ENCODE measurements around the gene RPS6KA5. TPM values are rescaled to one million over a fixed set of nuclear protein-coding genes. Genes with fewer than 3 reads are reported as not detected.
"Not testable (repeated sequence)": the region's sequence is repeated elsewhere in the genome, so short reads cannot be mapped to it uniquely, and the experiment has no call there.

The RPS6KA5 gene
- total RNA-seq, 1 donor from 2014 or later: 12.8 TPM

DNA sequence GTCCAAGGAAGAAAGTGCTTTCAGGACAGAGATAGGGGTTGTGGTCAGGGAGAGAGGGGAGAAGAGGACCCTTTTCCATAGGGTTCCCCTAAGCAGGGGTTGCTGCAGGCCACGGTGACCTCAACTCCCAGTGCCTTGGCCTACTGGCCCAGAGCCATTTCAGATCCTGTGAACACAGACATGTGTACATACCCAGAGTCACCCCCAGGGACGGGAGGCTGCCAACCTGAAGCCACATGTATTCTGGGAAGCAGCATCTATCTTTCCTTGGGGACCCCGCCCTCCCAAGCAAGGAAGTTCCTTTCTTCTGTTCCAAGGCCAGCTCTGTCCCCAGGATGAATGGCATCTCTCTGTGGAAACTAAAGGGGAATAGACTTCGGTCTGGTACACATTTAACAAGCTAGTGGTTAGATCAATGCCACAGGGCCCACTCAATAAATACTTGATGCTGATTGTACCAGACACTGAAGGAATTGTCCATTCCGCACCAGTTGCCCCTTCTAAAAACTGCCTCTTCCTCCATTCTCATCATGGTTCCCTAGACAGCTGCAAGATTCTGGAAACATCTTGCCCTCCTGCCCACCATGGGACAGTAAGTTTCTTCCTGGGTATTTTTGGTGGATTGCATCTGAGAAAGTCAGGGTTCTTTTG is 28.3 kb upstream of the RPS6KA5 start:
- H3K4me3 Mint-ChIP-seq: no peak overlapping the region
- H3K36me3 Mint-ChIP-seq: no peaks in the 10 kb centered on the region
- TF ChIP-seq, protein P1, sequence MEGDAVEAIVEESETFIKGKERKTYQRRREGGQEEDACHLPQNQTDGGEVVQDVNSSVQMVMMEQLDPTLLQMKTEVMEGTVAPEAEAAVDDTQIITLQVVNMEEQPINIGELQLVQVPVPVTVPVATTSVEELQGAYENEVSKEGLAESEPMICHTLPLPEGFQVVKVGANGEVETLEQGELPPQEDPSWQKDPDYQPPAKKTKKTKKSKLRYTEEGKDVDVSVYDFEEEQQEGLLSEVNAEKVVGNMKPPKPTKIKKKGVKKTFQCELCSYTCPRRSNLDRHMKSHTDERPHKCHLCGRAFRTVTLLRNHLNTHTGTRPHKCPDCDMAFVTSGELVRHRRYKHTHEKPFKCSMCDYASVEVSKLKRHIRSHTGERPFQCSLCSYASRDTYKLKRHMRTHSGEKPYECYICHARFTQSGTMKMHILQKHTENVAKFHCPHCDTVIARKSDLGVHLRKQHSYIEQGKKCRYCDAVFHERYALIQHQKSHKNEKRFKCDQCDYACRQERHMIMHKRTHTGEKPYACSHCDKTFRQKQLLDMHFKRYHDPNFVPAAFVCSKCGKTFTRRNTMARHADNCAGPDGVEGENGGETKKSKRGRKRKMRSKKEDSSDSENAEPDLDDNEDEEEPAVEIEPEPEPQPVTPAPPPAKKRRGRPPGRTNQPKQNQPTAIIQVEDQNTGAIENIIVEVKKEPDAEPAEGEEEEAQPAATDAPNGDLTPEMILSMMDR (IDR thresholded peaks at IDR 0.05; ENCODE audit: unreplicated experiment): no peak
- DNase-seq (ENCODE audit: low spot score in 2 of 2, unreplicated experiment in 2 of 2): no peak
- H3K9me3 Mint-ChIP-seq: no peaks in the 10 kb centered on the region
- peaks cover 5% of the 10 kb centered on the region for H3K4me1 Mint-ChIP-seq
- H3K27me3 Mint-ChIP-seq (ENCODE audit: low read depth): no peaks in the 10 kb centered on the region
- H3K27ac Mint-ChIP-seq: no peak overlapping the region

DNA sequence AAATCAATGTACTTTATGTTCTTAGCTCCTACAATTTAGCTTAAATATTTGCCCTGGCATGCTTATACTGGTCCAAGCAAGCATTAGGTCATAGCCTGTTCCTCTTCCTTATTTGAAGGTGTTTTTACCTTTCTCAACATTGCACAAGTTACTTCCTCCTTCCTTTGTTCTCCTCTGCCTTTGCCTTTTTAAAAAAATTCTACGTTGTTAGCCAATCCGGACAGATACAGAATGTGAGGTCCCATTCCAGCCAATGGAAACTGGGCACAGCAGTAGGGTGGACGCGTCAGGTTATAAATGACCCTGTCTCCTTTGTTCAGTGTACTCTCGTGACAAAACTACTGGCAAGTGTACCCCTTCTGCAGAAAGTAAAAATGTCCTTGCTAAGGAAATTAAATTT is 27.0 kb upstream of the RPS6KA5 start:
- peak overlapping the region; percentile 10 for H3K27ac Mint-ChIP-seq
- not testable (repeated sequence) for H3K36me3 Mint-ChIP-seq; H3K9me3 Mint-ChIP-seq; DNase-seq (ENCODE audit: low spot score in 2 of 2, unreplicated experiment in 2 of 2); H3K4me3 Mint-ChIP-seq; H3K4me1 Mint-ChIP-seq; H3K27me3 Mint-ChIP-seq (ENCODE audit: low read depth)

DNA sequence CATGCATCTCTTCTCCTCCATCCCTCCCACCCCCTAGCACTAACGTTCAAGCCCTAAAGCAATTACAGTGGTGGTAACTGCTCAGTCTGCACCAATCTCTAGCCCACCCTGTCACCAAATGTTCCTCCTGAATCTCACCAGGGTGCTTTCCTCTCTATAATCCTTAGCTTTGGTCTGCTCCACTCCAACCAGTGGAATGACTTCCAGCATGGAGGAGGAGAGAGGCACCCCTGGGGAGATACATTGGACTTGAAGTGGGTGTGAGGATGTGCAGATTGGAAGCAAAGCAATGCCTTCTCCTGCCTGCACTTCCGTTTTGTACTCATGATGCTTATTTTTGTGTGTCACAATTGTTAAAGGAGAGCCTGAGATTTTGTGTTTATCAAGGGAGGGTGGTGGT is 24.1 kb upstream of the RPS6KA5 start:
- Mint-ChIP-seq H3K4me3 (no peak overlapping the region), H3K9me3 (no peaks in the 10 kb centered on the region), H3K27ac (no peak overlapping the region), H3K27me3 (ENCODE audit: low read depth) (no peaks in the 10 kb centered on the region), H3K4me1 (peaks cover 5% of the 10 kb centered on the region), H3K36me3 (no peaks in the 10 kb centered on the region)
- TF ChIP-seq, protein P1 (IDR thresholded peaks at IDR 0.05; ENCODE audit: unreplicated experiment): no peak
- DNase-seq (ENCODE audit: low spot score in 2 of 2, unreplicated experiment in 2 of 2): no peak

DNA sequence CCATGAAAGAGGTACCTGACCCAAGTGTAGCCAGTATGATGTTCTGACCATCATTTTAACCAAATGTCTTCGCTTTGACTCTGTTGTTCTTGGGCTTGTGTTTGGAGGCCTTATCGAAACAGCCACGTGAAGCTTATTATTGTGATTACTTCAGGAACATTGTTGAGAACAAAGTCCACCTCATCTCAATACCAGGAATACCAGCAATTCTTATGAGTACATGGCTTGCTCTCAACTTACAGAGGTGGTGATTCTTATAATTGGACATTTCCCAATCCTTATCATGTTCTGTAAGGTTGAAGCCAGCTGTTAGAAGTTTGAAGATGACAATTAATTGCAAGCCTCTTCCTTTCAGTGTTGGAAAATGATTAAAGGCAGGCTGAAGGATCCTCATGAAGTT is 21.8 kb upstream of the RPS6KA5 start:
- H3K4me1 Mint-ChIP-seq: peaks cover 3% of the 10 kb centered on the region
- H3K27me3 Mint-ChIP-seq (ENCODE audit: low read depth): no peaks in the 10 kb centered on the region
- DNase-seq (ENCODE audit: low spot score in 2 of 2, unreplicated experiment in 2 of 2): no peak
- no peaks in the 10 kb centered on the region for H3K9me3 Mint-ChIP-seq
- no peaks in the 10 kb centered on the region for H3K36me3 Mint-ChIP-seq
- no peak overlapping the region for H3K27ac Mint-ChIP-seq
- TF ChIP-seq, protein P1 (IDR thresholded peaks at IDR 0.05; ENCODE audit: unreplicated experiment): no peak
- no peak overlapping the region for H3K4me3 Mint-ChIP-seq

DNA sequence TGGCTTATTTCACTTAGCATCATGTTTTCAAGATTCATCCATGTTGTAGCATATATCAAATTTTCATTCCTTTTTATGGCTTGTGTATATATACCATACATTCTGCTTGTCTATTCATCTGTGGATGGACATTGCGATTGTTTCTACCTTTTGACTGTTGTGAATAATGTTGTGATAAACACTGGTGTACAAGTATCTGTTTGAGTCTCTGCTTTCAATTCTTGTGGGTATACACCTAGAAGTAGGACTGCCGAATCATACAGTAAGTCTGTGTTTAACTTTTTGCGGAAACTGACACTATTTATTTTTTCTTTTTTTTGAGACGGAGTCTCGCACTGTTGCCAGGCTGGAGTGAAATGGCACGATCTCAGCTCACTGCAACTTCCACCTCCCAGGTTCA is 19.6 kb upstream of the RPS6KA5 start:
- no peak overlapping the region for H3K27ac Mint-ChIP-seq
- H3K4me1 Mint-ChIP-seq: peaks cover 3% of the 10 kb centered on the region
- no peak overlapping the region for H3K4me3 Mint-ChIP-seq
- H3K9me3 Mint-ChIP-seq: no peaks in the 10 kb centered on the region
- H3K27me3 Mint-ChIP-seq (ENCODE audit: low read depth): no peaks in the 10 kb centered on the region
- no peak for DNase-seq (ENCODE audit: low spot score in 2 of 2, unreplicated experiment in 2 of 2)
- TF ChIP-seq, protein P1 (IDR thresholded peaks at IDR 0.05; ENCODE audit: unreplicated experiment): no peak
- H3K36me3 Mint-ChIP-seq: no peaks in the 10 kb centered on the region

DNA sequence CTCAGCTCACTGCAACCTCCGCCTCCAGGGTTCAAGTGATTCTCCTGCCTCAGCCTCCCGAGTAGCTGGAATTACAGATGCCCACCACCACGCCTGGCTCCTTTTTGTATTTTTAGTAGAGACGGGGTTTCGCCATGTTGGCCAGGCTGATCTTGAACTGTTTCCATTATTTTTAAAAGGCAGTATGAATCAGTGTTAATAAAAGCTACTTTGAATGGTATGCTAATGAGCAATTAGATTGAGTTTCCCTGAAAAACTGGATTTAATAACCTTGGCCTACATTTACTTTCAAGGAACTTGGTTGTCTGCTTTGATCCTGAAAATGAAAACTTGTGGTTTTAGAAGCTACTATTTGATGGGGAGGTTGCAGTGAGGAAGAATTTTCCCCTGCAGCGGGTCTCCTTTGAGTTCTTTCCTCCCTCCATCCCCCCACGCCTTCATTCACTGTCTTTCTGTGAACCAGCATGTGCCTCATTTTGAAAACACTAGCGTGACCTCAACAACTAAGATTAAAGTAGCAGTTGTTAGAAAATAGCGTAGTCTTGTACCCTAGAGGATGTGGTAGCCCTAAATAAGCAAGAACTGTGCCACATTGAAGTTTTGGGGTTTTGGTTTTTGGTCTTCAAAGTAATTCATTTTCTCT is 17.8 kb upstream of the RPS6KA5 start:
- Mint-ChIP-seq H3K27ac (no peak overlapping the region), H3K27me3 (ENCODE audit: low read depth) (no peaks in the 10 kb centered on the region), H3K9me3 (no peaks in the 10 kb centered on the region), H3K4me3 (no peak overlapping the region), H3K36me3 (no peaks in the 10 kb centered on the region), H3K4me1 (peaks cover 3% of the 10 kb centered on the region)
- TF ChIP-seq, protein P1 (IDR thresholded peaks at IDR 0.05; ENCODE audit: unreplicated experiment): no peak
- no peak for DNase-seq (ENCODE audit: low spot score in 2 of 2, unreplicated experiment in 2 of 2)
